AG04450 (cell line): Measurements from ENCODE around the gene CHRNA7. TPM values are rescaled to one million over a fixed set of nuclear protein-coding genes. Genes with fewer than 3 reads are reported as not detected.
"Not testable (repeated sequence)": the region's sequence is repeated elsewhere in the genome, so short reads cannot be mapped to it uniquely, and the experiment has no call there.

Experiments used
- CTCF ChIA-PET: fragments of 300-600, 350-600 bp; formaldehyde crosslinking; extraction: SDS; loops from one replicate; lab custom pipeline; 2022; ENCODE audit warnings: antibody characterized with exemption, inconsistent platforms; lab: Charles Lee
- POLR2A ChIA-PET: fragments of 350-600 bp; formaldehyde crosslinking; extraction: SDS; loops from one replicate; lab custom pipeline; 2021; ENCODE audit warnings: antibody characterized with exemption, inconsistent platforms; lab: Yijun Ruan, JAX
- DNase-seq: peaks from one replicate; pipeline ENCODE4 v3.0.0-alpha.2; 2011; ENCODE audit warnings: low read depth, low spot score
- H3K27ac ChIP-seq: one replicate; pipeline ENCODE4 v1.5.1; 2012; ENCODE audit warnings: low read depth, low read length, control low read depth
- H3K27me3 ChIP-seq: one replicate; pipeline ENCODE4 v1.6.0; 2012; ENCODE audit warnings: low read length; ENCODE audit not compliant: control insufficient read depth, insufficient read depth
- H3K4me3 ChIP-seq: 2 replicates; pipeline ENCODE4 v1.5.1; 2011; ENCODE audit warnings: mild to moderate bottlenecking, low read depth, low read length, control low read depth
- H3K9me3 ChIP-seq: 2 replicates; pipeline ENCODE4 v1.5.1; 2012; ENCODE audit warnings: low read length; ENCODE audit not compliant: control insufficient read depth, insufficient read depth
- CTCF ChIP-seq: IDR thresholded peaks from 2 replicates; pipeline ENCODE4 v1.5.1; 2011; ENCODE audit warnings: low read depth, low read length, control low read depth, inconsistent platforms
- polyA plus RNA-seq: library from polyadenylated mRNA; depleted of rRNA; stranded (reverse); fragments of >200 nt; gene quantifications from 2 replicates; pipeline ENCODE4 v1.2.3, GENCODE V29; 2011

The CHRNA7 gene
- polyA plus RNA-seq, 1 experiment: 0.27 TPM

GRCh38 chr15:32132859-32133258 lies 102.5 kb downstream of the CHRNA7 start:
- no peaks in the 10 kb centered on the region for H3K27me3 ChIP-seq
- ChIA-PET POLR2A (no interaction called here), CTCF (no interaction called here)
- no peak for TF ChIP-seq CTCF
- DNase-seq: no peak
- no peaks in the 10 kb centered on the region for H3K9me3 ChIP-seq
- H3K4me3 ChIP-seq: no peak overlapping the region
- no peak overlapping the region for H3K27ac ChIP-seq

- TF ChIP-seq CTCF: no peak
- DNase-seq: no peak
- Histone ChIP-seq H3K4me3 (no peak overlapping the region), H3K27me3 (no peaks in the 10 kb centered on the region), H3K9me3 (no peaks in the 10 kb centered on the region), H3K27ac (no peak overlapping the region)
- ChIA-PET POLR2A (no interaction called here), CTCF (no interaction called here)
These were observed 104.5 kb downstream of the CHRNA7 start for GRCh38 chr15:32134842-32135241.

- CTCF ChIA-PET: no interaction called here
- no peak for DNase-seq
- no peak overlapping the region for H3K27ac ChIP-seq
- no peaks in the 10 kb centered on the region for H3K9me3 ChIP-seq
- H3K4me3 ChIP-seq: no peak overlapping the region
- POLR2A ChIA-PET: no interaction called here
- no peak for TF ChIP-seq CTCF
- H3K27me3 ChIP-seq: no peaks in the 10 kb centered on the region
These were observed 105.0 kb downstream of the CHRNA7 start for GRCh38 chr15:32135335-32135734.

- DNase-seq, POLR2A ChIA-PET, H3K4me3 ChIP-seq, H3K27me3 ChIP-seq, H3K9me3 ChIP-seq, CTCF ChIA-PET, H3K27ac ChIP-seq: not testable (repeated sequence)
These were observed 115.2 kb downstream of the CHRNA7 start for GRCh38 chr15:32145512-32145911.

- TF ChIP-seq CTCF: no peak
- Histone ChIP-seq H3K4me3 (no peak overlapping the region), H3K27me3 (no peaks in the 10 kb centered on the region), H3K9me3 (no peaks in the 10 kb centered on the region; the same call in 1 of the 2 replicates), H3K27ac (no peak overlapping the region)
- ChIA-PET CTCF (no interaction called here), POLR2A (no interaction called here)
- no peak for DNase-seq
These were observed 118.7 kb downstream of the CHRNA7 start for GRCh38 chr15:32148833-32149555.
